ENCODE results near the gene ZNF664.

The ZNF664 gene

GRCh38 chr12:124036171-124036598 lies 63.2 kb downstream of the ZNF664 start:
- no peak for DNase-seq

DNA sequence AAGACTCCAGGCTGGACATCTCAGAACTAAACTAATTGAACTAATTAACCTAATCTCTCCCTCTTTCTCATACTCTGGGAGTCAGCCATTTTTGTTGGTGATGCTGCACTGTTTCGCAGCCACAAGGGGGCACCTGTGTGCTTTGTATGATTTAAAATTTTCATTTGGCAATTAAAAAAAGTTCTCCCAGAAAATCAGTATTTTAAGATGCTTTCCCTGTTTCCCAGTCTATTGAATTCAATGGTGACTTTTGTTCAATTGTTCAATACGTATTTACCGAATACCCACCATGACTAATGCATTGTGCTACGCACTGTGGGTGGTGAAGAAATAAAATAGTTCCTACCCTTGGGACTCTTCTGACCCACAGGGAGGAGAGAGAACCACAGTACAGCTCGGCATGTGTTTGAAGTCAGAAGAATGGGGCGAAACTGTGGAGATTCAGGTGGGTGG lies 63.7 kb downstream of the ZNF664 start:
- DNase-seq = peak; percentile 43 to 53

GRCh38 chr12:124037331-124037730 lies 64.3 kb downstream of the ZNF664 start:
- no peak for DNase-seq

DNA sequence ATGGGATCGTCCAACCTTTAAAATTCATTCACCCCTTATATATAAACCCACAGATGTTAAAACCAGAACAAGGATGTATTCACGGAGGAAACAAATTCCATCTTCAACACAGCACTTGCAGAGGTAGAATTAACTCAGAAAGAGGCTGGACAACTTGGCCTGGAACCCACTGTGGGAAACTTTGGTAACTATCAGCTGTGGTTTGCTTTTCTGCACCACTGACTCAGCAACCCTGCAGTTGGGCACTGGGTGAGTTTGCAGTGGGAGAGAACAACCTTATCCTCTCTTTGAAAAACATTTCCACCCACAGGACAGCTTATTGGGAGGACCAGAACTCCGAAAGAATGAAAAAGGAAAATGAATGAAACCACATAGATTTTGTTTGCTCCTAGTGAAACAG lies 66.3 kb downstream of the ZNF664 start:
- DNase-seq = no peak

- DNase-seq = no peak
These were observed 67.3 kb downstream of the ZNF664 start for GRCh38 chr12:124040291-124040690.

- DNase-seq = no peak
These were observed 67.7 kb downstream of the ZNF664 start for GRCh38 chr12:124040737-124041136.

DNA sequence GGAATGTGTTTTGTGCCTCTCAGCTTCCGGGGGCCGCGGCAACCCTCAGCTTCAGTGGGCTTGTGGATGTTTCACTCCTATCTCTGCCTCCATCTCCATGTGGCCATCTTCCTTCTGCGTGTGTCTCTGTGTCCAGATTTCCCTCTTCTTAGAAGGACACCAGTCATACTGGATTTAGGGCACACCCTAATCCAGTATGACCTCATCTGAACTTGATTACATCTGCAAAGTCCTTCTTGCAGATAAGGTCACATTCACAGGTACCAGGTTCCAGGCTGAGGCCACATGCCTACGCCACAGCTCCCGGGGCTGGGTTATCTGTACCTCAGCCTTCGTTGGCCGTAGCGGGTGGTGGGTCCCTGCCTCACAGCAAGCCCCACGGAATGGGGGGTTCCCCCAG lies 68.9 kb downstream of the ZNF664 start:
- DNase-seq = no peak

DNA sequence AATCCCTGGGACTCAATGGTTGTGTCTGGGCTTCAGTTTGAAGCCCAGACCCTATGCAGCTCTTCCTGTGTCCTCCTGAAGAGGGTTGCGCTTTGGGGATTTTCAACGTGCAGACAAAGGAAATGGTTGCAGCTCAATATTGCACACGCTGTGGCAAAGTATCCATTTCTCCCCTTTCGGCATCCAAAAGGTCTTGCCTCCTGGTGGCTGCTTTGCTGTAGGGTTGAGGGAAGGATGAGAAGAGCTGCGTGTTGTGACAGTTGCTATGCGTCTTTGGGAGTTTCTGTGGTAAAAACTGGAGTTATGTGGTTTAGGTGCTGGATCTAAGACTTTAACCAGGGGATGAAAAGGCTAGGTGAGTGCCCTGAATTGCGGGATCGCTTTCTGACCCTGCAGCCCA lies 71.0 kb downstream of the ZNF664 start:
- no peak for DNase-seq

GRCh38 chr12:124044809-124045321 lies 71.8 kb downstream of the ZNF664 start:
- peak in 1 of 2 donors; percentile 14 for DNase-seq

- no peak for DNase-seq
These were observed 72.8 kb downstream of the ZNF664 start for GRCh38 chr12:124045671-124046455.

DNA sequence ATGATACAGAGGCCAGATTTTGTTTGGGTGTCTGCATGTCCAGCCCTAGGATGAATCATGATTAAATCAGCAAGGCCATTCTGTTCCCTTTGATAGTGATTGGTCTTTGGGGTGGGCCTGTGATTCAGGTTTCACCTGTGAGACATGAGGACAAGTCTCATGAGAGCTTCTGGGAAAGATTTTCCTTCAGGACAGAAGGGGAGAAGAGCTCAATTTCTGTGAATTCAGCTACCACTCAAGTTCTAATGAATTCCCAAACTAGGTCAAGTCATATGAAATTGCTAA lies 73.4 kb downstream of the ZNF664 start:
- DNase-seq = no peak

- DNase-seq = no peak
These were observed 74.1 kb downstream of the ZNF664 start for GRCh38 chr12:124047045-124047566.

DNA sequence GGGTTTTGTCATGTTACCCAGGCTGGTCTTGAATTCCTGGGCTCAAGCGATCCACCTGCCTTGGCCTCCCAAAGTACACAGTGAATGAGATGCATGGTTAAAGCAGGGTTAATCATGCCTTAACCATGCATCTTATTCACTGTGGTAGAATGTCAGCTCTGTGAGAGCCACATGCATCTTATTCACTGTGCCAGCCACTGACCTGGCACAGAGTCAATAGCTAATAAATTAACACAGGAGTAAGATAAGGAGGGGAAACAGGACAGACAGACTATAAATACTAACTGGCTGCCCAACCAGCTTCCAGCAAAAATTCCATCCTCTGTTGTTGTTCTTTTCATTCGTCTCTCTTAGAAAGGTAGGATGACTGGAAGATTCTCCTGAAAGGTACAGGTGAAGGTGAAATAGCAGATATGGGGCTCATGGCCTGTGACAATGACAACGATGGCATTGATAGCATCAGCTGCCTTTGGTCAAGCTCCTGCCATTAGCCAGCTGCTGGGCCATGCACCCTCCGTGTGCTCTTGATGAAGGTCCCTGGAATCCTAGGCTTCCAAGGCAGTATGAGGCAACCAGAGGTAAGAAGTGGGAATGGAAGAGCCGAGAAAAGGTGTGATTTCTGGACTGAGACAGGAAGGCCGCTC lies 76.6 kb downstream of the ZNF664 start:
- DNase-seq = no peak

- DNase-seq = peak in 1 of 2 donors; percentile 13
These were observed 80.8 kb downstream of the ZNF664 start for GRCh38 chr12:124053851-124054250.

GRCh38 chr12:124055066-124055465 lies 82.1 kb downstream of the ZNF664 start:
- no peak for DNase-seq

DNA sequence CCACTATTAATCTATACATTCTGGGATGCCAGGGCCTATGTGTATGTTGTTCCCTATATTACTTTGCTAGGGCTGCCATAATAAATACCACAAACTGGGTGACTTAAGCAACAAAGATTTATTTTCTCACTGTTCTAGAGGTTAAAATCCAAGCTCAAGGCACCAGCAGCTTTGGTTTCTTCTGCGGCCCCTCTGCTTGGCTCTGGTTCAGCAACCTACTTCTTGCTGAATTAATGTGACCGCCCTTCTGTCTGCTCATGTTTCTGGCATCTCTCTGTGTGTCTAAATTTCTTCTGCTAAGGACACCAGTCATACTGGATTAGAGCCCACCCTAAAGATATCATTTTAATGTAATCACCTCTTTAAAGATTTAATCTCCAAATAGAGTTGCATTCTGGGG lies 84.7 kb downstream of the ZNF664 start:
- no peak for DNase-seq

GRCh38 chr12:124059752-124060151 lies 86.7 kb downstream of the ZNF664 start:
- DNase-seq = no peak
